ENCODE data around the gene CCT8. TPM values are rescaled to one million over a fixed set of nuclear protein-coding genes. Genes with fewer than 3 reads are reported as not detected.
A peak's percentile ranks its signal among the peaks of the same experiment; 100 is the strongest.
"Not testable (repeated sequence)": the region's sequence is repeated elsewhere in the genome, so short reads cannot be mapped to it uniquely, and the experiment has no call there.

The CCT8 gene
- total and polyA plus RNA-seq, 5 donors from 2014 or later, result 94.6 to 165 (median 135) TPM

- Mint-ChIP-seq H3K4me3 (peak overlapping the region in 1 of 4 donors; percentile 44), H3K27ac (peak overlapping the region; percentile 5 to 74 (median 31))
Measured at GRCh38 chr21:29083306-29083705, 9.9 kb upstream of the CCT8 start.

GRCh38 chr21:29082046-29082815 lies 8.8 kb upstream of the CCT8 start:
- H3K4me1 Mint-ChIP-seq, result peaks cover 9 to 54% (median 32%) of the 10 kb centered on the region in 4 donors

More at GRCh38 chr21:29083306-29083705, 9.9 kb upstream of the CCT8 start:
- H3K27me3 ChIP-seq (ENCODE audit: control insufficient read depth, insufficient read depth, low read length), result no peaks in the 10 kb centered on the region
- Mint-ChIP-seq H3K4me1 (peaks cover 10 to 46% (median 29%) of the 10 kb centered on the region in 4 donors), H3K36me3 (peaks cover 6% of the 10 kb centered on the region), H3K9me3 (no peaks in the 10 kb centered on the region), H3K27me3 (peaks cover 6% of the 10 kb centered on the region)
- peaks cover 28% of the 10 kb centered on the region for H3K4me1 ChIP-seq (ENCODE audit: control insufficient read depth, insufficient read depth, low read length, poor library complexity, severe bottlenecking)
- DNase-seq (no peak), ATAC-seq (ENCODE audit: low read depth in 2 of 2) (no peak)
- H3K4me3 ChIP-seq (ENCODE audit: low read depth, low read length), result no peak overlapping the region
- H3K27ac ChIP-seq (ENCODE audit: insufficient read depth, low read length, poor library complexity, severe bottlenecking), result no peak overlapping the region
- H3K36me3 ChIP-seq (ENCODE audit: control insufficient read depth, insufficient read depth, low read length), result no peaks in the 10 kb centered on the region
- H3K9me3 ChIP-seq (ENCODE audit: control insufficient read depth in 2 of 2, low read length in 2 of 2), result no peaks in the 10 kb centered on the region

GRCh38 chr21:29080454-29080941 lies 7.0 kb upstream of the CCT8 start:
- H3K4me3 Mint-ChIP-seq, result peak overlapping the region; percentile 63 to 97 (median 74)
- peaks cover 6 to 65% (median 36%) of the 10 kb centered on the region in 4 donors for H3K4me1 Mint-ChIP-seq
- ATAC-seq (ENCODE audit: low read depth in 2 of 2), result no peak
- Histone ChIP-seq H3K27me3 (ENCODE audit: control insufficient read depth, insufficient read depth, low read length) (no peaks in the 10 kb centered on the region), H3K4me3 (ENCODE audit: low read depth, low read length) (peak overlapping the region; percentile 57), H3K36me3 (ENCODE audit: control insufficient read depth, insufficient read depth, low read length) (no peaks in the 10 kb centered on the region), H3K27ac (ENCODE audit: insufficient read depth, low read length, poor library complexity, severe bottlenecking) (peak overlapping the region; percentile 78), H3K4me1 (ENCODE audit: control insufficient read depth, insufficient read depth, low read length, poor library complexity, severe bottlenecking) (peaks cover 31% of the 10 kb centered on the region), H3K9me3 (ENCODE audit: control insufficient read depth in 2 of 2, low read length in 2 of 2) (no peaks in the 10 kb centered on the region)
- H3K36me3 Mint-ChIP-seq, result no peaks in the 10 kb centered on the region
- peak in 1 of 3 donors; percentile 35 for DNase-seq
- peaks cover 6% of the 10 kb centered on the region for H3K27me3 Mint-ChIP-seq
- peaks cover 0 to 2% (median 0%) of the 10 kb centered on the region in 7 donors for H3K9me3 Mint-ChIP-seq
- peak overlapping the region; percentile 91 to 94 (median 92) for H3K27ac Mint-ChIP-seq

More at GRCh38 chr21:29082046-29082815, 8.8 kb upstream of the CCT8 start:
- Mint-ChIP-seq H3K36me3 (peaks cover 6% of the 10 kb centered on the region), H3K27me3 (peaks cover 6% of the 10 kb centered on the region), H3K27ac (peak overlapping the region; percentile 38 to 82 (median 71)), H3K9me3 (no peaks in the 10 kb centered on the region), H3K4me3 (peak overlapping the region in 1 of 4 donors; percentile 53)
- Histone ChIP-seq H3K27ac (ENCODE audit: insufficient read depth, low read length, poor library complexity, severe bottlenecking) (peak overlapping the region; percentile 30), H3K9me3 (ENCODE audit: control insufficient read depth in 2 of 2, low read length in 2 of 2) (no peaks in the 10 kb centered on the region), H3K4me3 (ENCODE audit: low read depth, low read length) (no peak overlapping the region), H3K27me3 (ENCODE audit: control insufficient read depth, insufficient read depth, low read length) (no peaks in the 10 kb centered on the region), H3K4me1 (ENCODE audit: control insufficient read depth, insufficient read depth, low read length, poor library complexity, severe bottlenecking) (peaks cover 31% of the 10 kb centered on the region), H3K36me3 (ENCODE audit: control insufficient read depth, insufficient read depth, low read length) (no peaks in the 10 kb centered on the region)
- no peak for ATAC-seq (ENCODE audit: low read depth in 2 of 2)
- DNase-seq, result no peak

- H3K27ac ChIP-seq (ENCODE audit: insufficient read depth, low read length, poor library complexity, severe bottlenecking), result peak overlapping the region; percentile 78
- DNase-seq (peak in 2 of 3 donors; percentile 46 to 75), ATAC-seq (ENCODE audit: low read depth in 2 of 2) (peak; percentile 19 to 33)
- peak overlapping the region; percentile 91 to 94 (median 92) for H3K27ac Mint-ChIP-seq
- no peaks in the 10 kb centered on the region for H3K36me3 ChIP-seq (ENCODE audit: control insufficient read depth, insufficient read depth, low read length)
- peak overlapping the region; percentile 73 for H3K4me3 ChIP-seq (ENCODE audit: low read depth, low read length)
- H3K9me3 ChIP-seq (ENCODE audit: control insufficient read depth in 2 of 2, low read length in 2 of 2), result no peaks in the 10 kb centered on the region
- no peaks in the 10 kb centered on the region for H3K36me3 Mint-ChIP-seq
- no peaks in the 10 kb centered on the region for H3K27me3 Mint-ChIP-seq
- H3K9me3 Mint-ChIP-seq, result peaks cover 0 to 2% (median 0%) of the 10 kb centered on the region in 7 donors
- no peaks in the 10 kb centered on the region for H3K27me3 ChIP-seq (ENCODE audit: control insufficient read depth, insufficient read depth, low read length)
- peaks cover 6 to 66% (median 38%) of the 10 kb centered on the region in 4 donors for H3K4me1 Mint-ChIP-seq
- H3K4me1 ChIP-seq (ENCODE audit: control insufficient read depth, insufficient read depth, low read length, poor library complexity, severe bottlenecking), result peaks cover 33% of the 10 kb centered on the region
- peak overlapping the region; percentile 57 to 97 (median 76) for H3K4me3 Mint-ChIP-seq
Measured at GRCh38 chr21:29078869-29079767, 5.7 kb upstream of the CCT8 start.

GRCh38 chr21:29077651-29078090 lies 4.2 kb upstream of the CCT8 start:
- H3K4me3 Mint-ChIP-seq, result peak overlapping the region; percentile 85 to 97 (median 92)
- no peaks in the 10 kb centered on the region for H3K36me3 ChIP-seq (ENCODE audit: control insufficient read depth, insufficient read depth, low read length)
- H3K4me1 ChIP-seq (ENCODE audit: control insufficient read depth, insufficient read depth, low read length, poor library complexity, severe bottlenecking), result peaks cover 34% of the 10 kb centered on the region
- no peaks in the 10 kb centered on the region for H3K9me3 ChIP-seq (ENCODE audit: control insufficient read depth in 2 of 2, low read length in 2 of 2)
- peaks cover 13 to 74% (median 44%) of the 10 kb centered on the region in 4 donors for H3K4me1 Mint-ChIP-seq
- H3K36me3 Mint-ChIP-seq, result peaks cover 8% of the 10 kb centered on the region
- H3K27me3 ChIP-seq (ENCODE audit: control insufficient read depth, insufficient read depth, low read length), result no peaks in the 10 kb centered on the region
- peak overlapping the region; percentile 78 for H3K27ac ChIP-seq (ENCODE audit: insufficient read depth, low read length, poor library complexity, severe bottlenecking)
- peaks cover 0 to 2% (median 0%) of the 10 kb centered on the region in 7 donors for H3K9me3 Mint-ChIP-seq
- DNase-seq (peak in 2 of 3 donors; percentile 18 to 66), ATAC-seq (ENCODE audit: low read depth in 2 of 2) (no peak)
- no peaks in the 10 kb centered on the region for H3K27me3 Mint-ChIP-seq
- H3K27ac Mint-ChIP-seq, result peak overlapping the region; percentile 86 to 92 (median 91)
- peak overlapping the region; percentile 73 for H3K4me3 ChIP-seq (ENCODE audit: low read depth, low read length)

GRCh38 chr21:29076731-29077640 lies 3.5 kb upstream of the CCT8 start:
- not testable (repeated sequence) for H3K27me3 Mint-ChIP-seq; H3K9me3 ChIP-seq (ENCODE audit: control insufficient read depth in 2 of 2, low read length in 2 of 2); H3K36me3 Mint-ChIP-seq; ATAC-seq (ENCODE audit: low read depth in 2 of 2); H3K27me3 ChIP-seq (ENCODE audit: control insufficient read depth, insufficient read depth, low read length); H3K9me3 Mint-ChIP-seq; H3K36me3 ChIP-seq (ENCODE audit: control insufficient read depth, insufficient read depth, low read length)
- DNase-seq, result peak; percentile 72 to 77 (median 74)
- peak overlapping the region; percentile 85 to 97 (median 92) for H3K4me3 Mint-ChIP-seq
- H3K4me3 ChIP-seq (ENCODE audit: low read depth, low read length), result peak overlapping the region; percentile 73
- peaks cover 41% of the 10 kb centered on the region for H3K4me1 ChIP-seq (ENCODE audit: control insufficient read depth, insufficient read depth, low read length, poor library complexity, severe bottlenecking)
- peaks cover 20 to 76% (median 48%) of the 10 kb centered on the region in 4 donors for H3K4me1 Mint-ChIP-seq
- peak overlapping the region; percentile 78 for H3K27ac ChIP-seq (ENCODE audit: insufficient read depth, low read length, poor library complexity, severe bottlenecking)
- peak overlapping the region; percentile 86 to 95 (median 94) for H3K27ac Mint-ChIP-seq

All from CD4-positive, CD25-positive, alpha-beta regulatory T cell (primary cell).